Measurements from ENCODE around the gene FIGLA. TPM values are rescaled to one million over a fixed set of nuclear protein-coding genes. Genes with fewer than 3 reads are reported as not detected.

The FIGLA gene
- total RNA-seq, 1 experiment from 2014 or later, result not detected

DNA sequence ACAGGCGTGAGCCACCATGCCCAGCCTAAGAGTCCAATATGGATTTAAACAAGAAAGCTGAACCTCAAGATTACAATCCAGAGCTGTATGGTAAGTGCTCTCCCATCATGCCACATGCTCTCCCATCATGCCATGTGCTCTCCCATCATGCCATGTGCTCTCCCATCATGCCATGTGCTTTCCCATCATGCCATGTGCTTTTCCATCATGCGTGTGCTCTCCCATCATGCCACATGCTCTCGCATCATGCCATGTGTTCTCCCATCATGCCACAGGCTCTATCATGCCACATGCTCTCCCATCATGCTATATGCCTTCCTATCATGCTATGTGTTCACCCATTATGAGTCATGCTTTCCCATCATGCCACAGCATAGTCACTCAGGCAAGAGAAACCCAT, 43.2 kb downstream of the FIGLA start:
- H3K27ac Mint-ChIP-seq, result peak overlapping the region in 1 of 3 experiments; percentile 80; a peak in 1 of 7 replicates
- Histone ChIP-seq H2BK20ac (ENCODE audit: low read depth, low read length, poor library complexity, severe bottlenecking) (no peak overlapping the region), H3K23me2 (ENCODE audit: insufficient read length, low read depth, low read length, poor library complexity, severe bottlenecking) (no peaks in the 10 kb centered on the region), H2AK5ac (ENCODE audit: insufficient read length, low read length) (no peak overlapping the region), H3K23ac (ENCODE audit: insufficient read length, low read depth, low read length) (no peak overlapping the region), H4K20me1 (ENCODE audit: control insufficient read depth, insufficient read depth, insufficient read length) (peaks cover 3% of the 10 kb centered on the region), H2BK12ac (ENCODE audit: insufficient read length, low read depth, low read length) (no peak overlapping the region), H3K56ac (ENCODE audit: insufficient read length, low read depth, low read length) (no peak overlapping the region), H3K4me2 (ENCODE audit: insufficient read depth, insufficient read length, low read length) (no peak overlapping the region), H3K79me1 (ENCODE audit: insufficient read depth, low read depth, low read length, poor library complexity, severe bottlenecking) (peaks cover 3% of the 10 kb centered on the region), H4K8ac (replicated peaks; ENCODE audit: insufficient read length, low read depth, low read length) (no peak overlapping the region), H3K27me3 (ENCODE audit: insufficient read depth, low read length) (no peaks in the 10 kb centered on the region), H3K14ac (ENCODE audit: insufficient read depth, low read length) (no peak overlapping the region), H3K27ac (ENCODE audit: insufficient read length, low read depth, low read length) (no peak overlapping the region), H2BK15ac (ENCODE audit: low read depth, low read length) (no peak overlapping the region), H2BK120ac (ENCODE audit: low read depth, low read length, poor library complexity, severe bottlenecking) (no peak overlapping the region), H2AFZ (ENCODE audit: low read length) (no peak overlapping the region), H3K4ac (ENCODE audit: low read depth, low read length) (no peak overlapping the region), H3K18ac (ENCODE audit: insufficient read length, low read depth, low read length) (no peak overlapping the region), H3K79me2 (ENCODE audit: insufficient read depth, low read length) (peaks cover 60% of the 10 kb centered on the region; the same call in 1 of the 2 replicates), H3T11ph (ENCODE audit: low read length) (no peak overlapping the region), H3K9me3 (ENCODE audit: control insufficient read depth, low read depth, low read length) (no peaks in the 10 kb centered on the region), H4K5ac (ENCODE audit: insufficient read length, low read depth, low read length) (peak overlapping the region; percentile 39), H2BK5ac (ENCODE audit: insufficient read length, low read length) (no peak overlapping the region), H4K91ac (ENCODE audit: insufficient read length, low read depth, low read length) (no peak overlapping the region), H3K4me1 (ENCODE audit: insufficient read depth, low read length) (peaks cover 21% of the 10 kb centered on the region), H3K9ac (ENCODE audit: extremely low read depth, insufficient read length, low read length) (no peak overlapping the region)
- no peaks in the 10 kb centered on the region for H3K27me3 Mint-ChIP-seq (ENCODE audit: low read depth)
- TF ChIP-seq, protein P1, sequence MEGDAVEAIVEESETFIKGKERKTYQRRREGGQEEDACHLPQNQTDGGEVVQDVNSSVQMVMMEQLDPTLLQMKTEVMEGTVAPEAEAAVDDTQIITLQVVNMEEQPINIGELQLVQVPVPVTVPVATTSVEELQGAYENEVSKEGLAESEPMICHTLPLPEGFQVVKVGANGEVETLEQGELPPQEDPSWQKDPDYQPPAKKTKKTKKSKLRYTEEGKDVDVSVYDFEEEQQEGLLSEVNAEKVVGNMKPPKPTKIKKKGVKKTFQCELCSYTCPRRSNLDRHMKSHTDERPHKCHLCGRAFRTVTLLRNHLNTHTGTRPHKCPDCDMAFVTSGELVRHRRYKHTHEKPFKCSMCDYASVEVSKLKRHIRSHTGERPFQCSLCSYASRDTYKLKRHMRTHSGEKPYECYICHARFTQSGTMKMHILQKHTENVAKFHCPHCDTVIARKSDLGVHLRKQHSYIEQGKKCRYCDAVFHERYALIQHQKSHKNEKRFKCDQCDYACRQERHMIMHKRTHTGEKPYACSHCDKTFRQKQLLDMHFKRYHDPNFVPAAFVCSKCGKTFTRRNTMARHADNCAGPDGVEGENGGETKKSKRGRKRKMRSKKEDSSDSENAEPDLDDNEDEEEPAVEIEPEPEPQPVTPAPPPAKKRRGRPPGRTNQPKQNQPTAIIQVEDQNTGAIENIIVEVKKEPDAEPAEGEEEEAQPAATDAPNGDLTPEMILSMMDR (conservative IDR thresholded peaks at IDR 0.05), result no peak
- WGBS (ENCODE audit: extremely low coverage, insufficient read length, low lambda C conversion rate), result no CpG with 5 or more reads among the region's 3 CpGs
- no peak for DNase-seq
- H3K9me3 Mint-ChIP-seq, result peaks cover 0 to 3% of the 10 kb centered on the region in 2 experiments; a peak in 1 of 5 replicates
- H3K4me3 Mint-ChIP-seq, result peak overlapping the region in 1 of 2 experiments; percentile 61; a peak in 3 of 5 replicates
- H3K36me3 Mint-ChIP-seq (ENCODE audit: insufficient read depth in 1 of 3, low read depth in 3 of 3), result peaks cover 8 to 13% (median 10%) of the 10 kb centered on the region in 3 experiments; a peak in 6 of 7 replicates
- H3K4me1 Mint-ChIP-seq, result peaks cover 49 to 56% of the 10 kb centered on the region in 2 experiments

All from H9 (cell line).